SH-SY5Y (cell line): ENCODE results near the gene RBM33.

Experiments used
- GATA2 ChIP-seq: IDR thresholded peaks from 2 replicates; pipeline ENCODE4 v1.6.1; 2011; ENCODE audit warnings: mild to moderate bottlenecking, low read depth, low read length
- GATA3 ChIP-seq: IDR thresholded peaks from 2 replicates; pipeline ENCODE4 v1.6.1; 2011; ENCODE audit warnings: low read depth, mild to moderate bottlenecking, low read length, moderate library complexity

Gene RBM33

DNA sequence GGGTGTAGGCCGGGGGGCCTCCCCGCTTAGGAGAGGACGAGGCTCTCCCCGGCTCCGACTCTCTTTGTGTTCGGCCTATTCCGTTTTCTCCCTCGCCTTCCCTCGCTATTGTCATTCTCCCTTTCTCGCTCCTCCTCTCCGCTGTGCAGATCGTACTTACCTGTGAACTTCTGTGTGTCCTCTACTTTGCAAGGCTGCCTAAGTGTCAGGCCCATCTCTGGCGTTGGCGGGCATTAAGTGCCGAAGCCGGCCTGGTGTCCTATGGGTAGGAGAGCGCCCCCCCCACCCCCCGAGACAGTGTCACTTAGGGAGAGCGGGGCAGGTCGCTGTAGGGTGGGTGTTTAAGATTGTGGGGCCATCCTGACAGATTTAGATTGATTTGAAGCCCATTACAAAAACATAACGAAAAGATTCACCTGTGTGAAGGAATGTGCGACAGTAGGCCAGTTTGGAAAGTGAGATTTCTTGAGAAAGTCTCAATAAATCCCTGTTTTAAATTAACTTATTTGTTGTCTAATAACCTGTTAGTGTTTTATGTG lies 579 bp downstream of the RBM33 start:
- TF ChIP-seq GATA3 (no peak), GATA2 (no peak)

DNA sequence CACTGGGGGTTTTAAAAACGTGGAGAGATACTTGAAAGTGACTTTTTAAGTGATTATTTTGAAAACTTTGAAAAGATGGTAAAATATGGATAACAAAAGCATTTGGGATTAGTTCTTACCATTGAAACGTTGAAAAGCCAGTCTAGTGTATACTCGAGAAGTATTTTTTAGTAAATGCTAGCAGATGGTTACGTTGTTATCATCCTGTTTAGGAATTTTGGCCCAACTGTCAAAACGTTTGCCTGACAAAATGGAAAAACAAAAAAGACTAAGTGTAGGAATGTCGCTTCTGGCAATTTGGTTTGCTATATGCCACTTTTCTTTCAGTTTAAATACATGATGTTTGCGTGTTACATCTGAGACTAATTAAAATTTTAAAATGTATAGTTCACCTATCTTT lies 1.2 kb downstream of the RBM33 start:
- TF ChIP-seq GATA3 (no peak), GATA2 (no peak)

DNA sequence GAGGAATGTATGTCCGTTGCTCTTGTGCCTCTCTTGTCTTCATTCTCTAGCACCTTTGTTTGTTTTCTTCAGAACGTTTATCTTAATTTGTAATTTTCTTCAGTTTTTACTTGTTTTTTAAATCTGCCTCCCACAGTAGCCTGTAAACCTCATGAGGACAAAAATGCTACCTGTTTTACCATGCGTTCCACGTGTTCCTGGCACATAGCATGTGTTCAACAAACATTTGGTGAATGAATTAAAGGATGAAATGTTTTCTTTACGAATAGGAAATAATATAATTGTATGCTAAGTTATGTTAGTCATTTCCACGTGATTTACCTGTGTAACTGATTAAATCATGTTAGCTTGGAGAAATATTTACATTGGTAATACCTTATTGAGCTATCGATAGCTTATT lies 2.2 kb downstream of the RBM33 start:
- no peak for TF ChIP-seq GATA2
- no peak for TF ChIP-seq GATA3

DNA sequence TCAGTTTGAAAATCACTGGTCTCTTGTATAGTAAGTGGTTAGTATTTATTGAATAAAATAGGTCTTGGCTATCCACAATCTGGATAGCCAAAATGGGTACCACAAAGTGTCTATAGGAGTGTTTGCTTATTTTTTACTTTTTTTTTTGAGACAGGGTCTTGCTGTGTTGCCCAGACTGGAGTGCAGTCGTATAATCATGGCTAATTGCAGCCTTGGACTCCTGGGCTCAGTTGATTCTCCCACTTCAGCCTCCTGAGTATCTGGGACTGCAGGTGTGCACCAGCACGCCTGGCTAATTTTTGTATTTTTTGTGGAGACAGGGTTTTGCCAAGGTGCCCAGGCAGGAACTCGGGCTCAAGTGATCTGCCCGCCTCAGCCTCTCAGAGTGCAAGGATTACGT lies 2.8 kb downstream of the RBM33 start:
- TF ChIP-seq GATA2 (no peak), GATA3 (no peak)

DNA sequence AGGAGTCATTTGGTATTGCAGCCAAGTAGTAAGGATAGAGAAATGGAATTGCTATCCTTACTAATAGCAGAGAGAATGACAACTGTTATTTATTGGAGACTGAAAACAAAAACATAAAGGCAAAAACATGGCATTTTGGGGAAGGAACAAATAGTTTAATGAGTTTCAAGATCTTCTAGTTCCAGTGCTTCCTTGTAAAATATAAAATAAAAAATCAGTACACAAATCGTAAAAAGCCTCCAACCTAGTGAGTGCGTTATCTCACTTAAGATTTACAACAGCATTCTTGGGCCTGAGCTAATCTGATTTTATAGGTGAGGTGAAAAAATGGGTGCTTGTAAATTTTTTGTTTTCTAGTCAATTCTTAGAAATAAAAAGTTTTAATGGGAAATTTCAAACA lies 3.3 kb downstream of the RBM33 start:
- TF ChIP-seq GATA3 (no peak), GATA2 (no peak)

DNA sequence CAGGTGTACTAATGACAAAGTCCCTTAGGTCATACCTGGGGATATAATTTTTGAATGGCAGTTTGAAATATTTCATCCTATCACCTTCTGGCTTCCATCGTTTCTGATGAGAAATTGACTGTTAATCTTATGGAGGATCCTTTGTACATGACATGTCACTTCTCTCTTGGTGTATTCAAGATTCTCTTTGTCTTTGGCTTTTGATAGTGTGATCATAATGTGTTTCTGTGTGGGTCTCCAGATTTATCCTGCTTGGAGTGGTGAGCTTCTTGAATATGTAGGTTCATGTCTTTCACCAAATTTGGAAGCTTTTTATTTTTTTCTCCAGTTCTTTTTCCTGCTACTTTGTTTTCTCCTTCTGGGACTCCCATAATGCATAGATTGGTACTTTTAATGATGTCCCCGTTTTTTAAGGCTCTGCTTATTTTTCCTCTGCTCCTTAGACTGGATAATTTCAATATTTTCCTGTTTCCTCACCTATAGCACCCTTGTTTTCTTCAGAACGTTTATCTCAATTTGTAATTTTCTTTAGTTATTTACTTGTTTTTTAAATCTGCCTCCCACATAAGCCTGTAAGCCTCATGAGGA lies 4.4 kb downstream of the RBM33 start:
- TF ChIP-seq GATA3 (no peak), GATA2 (no peak)

DNA sequence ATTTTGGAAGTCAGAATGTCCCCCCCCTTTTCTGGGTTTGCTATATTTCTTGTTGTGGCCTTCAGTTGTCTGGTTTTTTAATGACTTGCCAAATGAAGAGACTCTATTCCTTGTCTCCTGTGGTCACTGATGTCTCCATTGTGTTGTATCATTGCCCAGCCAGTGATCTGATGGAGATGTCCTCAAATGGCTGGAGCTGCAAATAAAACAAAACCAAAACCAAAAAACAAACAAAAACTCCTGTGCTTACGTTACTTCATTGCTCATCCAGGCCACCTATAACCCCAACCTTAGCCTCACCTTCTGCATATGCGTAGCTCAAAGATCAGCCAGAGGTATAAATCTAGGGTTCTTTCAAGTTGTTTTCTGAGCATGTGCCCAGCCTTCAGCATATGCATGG lies 5.1 kb downstream of the RBM33 start:
- TF ChIP-seq GATA2 = no peak
- no peak for TF ChIP-seq GATA3

DNA sequence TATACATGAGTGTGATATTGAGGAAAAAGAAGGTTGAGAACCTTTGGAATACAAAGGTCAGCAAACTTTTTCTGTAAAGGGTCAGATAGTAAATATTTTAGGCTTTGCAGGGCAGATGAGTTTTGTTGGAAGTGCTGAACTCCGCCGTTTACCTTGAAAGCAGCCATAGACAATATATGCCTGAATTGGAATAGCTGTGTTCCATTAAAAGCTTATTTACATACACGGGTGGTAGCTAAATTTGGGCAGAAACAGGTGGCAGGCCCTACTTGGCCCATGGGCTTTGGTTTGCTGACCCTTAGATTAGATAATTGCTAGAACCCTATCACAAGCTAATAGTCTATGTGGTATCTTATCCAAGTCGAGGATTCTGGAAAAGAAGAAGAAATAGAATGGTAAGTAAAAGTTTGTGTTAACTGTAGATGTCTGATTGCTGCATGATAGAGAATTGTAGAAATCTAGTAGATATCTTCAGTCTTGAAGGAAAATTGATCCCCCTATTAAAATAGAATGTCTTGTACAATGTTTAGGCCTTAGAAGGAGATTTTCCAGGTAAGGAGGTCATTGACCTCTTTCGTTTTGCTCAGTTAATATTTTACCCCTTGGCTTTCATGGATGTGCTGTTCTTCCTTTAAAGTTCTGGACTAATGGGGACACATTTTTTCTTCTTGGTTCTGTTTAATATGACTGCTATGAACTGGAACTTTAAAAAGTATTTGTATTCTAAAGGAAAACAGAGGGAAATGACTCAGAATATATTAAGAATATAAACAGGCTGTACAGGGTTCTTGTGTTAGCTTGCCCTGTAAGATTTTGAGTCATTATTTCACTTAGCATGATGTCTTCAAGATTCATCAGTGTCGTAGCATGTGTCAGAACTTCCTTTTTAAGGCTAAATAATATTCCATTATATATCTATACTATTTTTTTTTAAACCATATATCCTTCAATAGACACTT lies 8.0 kb downstream of the RBM33 start:
- TF ChIP-seq GATA3 = no peak
- TF ChIP-seq GATA2 = no peak

DNA sequence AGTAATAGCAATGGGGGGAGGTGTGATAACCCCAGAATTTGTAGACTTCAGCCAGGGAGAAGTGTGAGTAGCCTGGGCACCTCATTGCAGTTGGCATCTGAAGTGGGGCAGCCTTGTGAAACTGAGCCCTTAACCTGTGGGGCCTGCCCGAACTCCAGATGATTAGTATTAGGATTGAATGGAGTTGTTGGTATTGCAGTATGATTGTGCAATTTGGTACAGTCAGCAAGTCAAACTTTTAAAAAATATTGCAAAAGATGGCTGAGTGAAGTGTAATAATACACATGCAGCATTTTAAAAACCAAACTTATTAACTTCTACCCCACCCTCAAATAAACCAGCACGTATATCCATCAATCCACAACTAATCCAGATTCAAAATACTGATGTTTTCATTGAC lies 9.3 kb downstream of the RBM33 start:
- no peak for TF ChIP-seq GATA2
- no peak for TF ChIP-seq GATA3

DNA sequence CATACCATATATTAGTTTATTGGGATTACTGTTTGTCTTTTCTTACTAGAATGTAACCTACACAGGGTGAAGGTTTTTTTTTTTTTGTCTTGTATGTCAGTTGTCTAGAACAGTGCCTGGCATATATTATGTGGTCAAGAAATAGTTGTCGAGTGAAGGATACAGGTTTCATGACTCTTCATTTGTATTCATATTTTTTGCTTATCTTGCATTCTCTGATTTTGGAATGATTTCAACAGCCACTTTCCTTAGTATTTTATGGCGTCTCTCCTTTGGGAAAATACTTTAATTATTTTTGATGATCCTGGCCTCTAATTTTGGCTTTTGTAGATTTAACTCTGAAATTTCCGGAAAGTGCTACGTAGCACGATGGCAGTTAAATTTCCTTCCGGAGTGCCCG lies 12.4 kb downstream of the RBM33 start:
- no peak for TF ChIP-seq GATA3
- no peak for TF ChIP-seq GATA2

DNA sequence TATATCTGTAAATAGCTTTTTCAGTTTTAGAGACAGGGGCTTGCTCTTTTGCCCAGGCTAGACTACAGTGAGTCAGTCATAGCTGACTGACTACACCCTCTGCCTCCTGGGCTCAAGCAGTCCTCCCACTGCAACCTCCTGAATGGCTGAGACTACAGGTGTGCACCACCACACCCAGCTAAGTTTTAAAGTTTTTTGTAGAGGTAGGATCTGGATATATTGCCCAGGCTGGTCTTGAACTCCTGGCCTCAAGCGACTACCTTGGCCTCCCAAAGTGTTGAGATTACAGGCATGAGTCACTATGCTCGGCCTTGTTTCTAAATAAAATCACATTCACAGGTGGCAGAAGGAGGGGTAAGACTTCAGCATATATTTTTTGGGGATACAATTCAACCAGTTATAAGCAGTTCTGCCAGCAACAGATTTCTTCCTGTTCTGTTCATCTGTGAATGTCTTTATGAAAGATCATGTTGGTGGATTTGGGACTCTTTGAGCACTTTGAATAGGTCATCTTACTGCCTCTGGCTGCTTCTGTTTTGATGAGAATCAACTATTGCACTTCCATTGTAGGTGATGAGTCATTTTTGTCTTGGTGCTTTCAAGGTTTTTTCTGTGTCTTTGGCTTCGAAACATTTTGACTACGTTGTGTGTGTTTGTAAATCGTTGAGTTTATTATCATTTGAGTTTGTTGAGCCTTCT lies 15.7 kb downstream of the RBM33 start:
- TF ChIP-seq GATA3 = no peak
- TF ChIP-seq GATA2 = no peak

DNA sequence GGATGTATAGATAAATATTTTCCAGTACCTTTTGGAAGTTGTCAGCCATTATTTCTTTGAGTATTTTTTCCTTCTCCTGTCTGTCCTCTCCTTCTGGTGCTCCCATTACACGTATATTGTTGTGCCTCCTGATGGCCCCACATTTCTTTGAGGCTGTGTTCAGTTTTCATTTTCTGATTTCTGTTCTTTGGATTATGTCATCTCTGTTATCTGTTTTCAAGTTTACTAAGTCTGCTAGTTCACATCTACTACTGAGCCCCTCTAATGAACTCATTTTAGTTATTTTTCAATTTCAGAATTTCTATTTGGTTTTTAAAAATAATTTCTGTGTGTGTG lies 16.3 kb downstream of the RBM33 start:
- no peak for TF ChIP-seq GATA3
- no peak for TF ChIP-seq GATA2

DNA sequence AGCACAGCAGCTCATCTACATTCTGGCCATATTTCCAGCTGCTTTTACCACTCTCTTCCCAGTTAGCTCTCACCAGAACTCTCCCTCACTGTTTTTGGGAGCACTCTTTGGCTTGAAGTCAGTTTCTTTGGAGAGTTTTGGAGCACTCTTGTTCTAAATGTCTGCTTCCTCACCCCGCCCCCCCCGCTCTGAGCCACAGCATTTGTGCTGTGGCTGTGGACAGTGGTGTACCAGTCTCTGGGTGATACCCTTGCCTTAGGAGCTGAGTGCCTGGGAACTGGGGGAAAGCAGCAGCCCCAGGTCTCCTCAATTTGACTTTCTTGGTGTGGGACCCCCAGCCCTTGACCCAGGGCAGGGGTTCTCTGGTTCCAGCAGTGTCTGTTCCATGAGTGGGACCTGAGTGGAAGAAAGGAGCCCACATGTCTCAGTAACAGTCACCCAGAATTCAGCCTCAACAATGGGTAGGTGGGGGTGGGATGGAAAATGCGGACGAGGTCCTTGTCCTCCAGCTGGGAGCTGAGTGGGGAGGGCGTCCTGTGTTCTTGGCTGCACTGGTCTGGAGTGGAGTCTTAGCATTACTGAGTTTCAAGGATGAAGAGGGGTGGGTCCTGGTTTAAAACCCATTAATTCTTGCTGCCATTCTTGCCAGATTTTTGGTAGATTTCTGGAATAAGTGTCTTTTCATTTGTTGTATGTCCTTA lies 18.0 kb downstream of the RBM33 start:
- no peak for TF ChIP-seq GATA3
- no peak for TF ChIP-seq GATA2

DNA sequence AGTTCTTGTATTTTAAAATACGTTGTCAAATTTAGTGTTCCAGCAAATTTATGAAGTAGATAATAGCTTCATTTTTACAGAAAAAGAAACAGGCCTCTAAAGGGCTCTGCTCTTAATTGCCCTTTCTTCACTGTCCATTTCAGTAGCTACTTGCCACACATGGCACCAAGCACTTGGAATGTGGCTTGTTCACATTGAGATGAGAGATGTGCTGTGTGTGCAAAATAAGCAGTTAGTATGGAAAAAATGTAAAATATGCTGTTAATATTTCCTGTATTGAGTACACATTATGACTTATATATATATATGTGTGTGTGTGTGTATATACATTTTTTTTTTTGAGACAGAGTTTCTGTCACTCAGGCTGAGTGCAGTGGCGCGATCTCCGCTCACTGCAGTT lies 19.5 kb downstream of the RBM33 start:
- TF ChIP-seq GATA3 (no peak), GATA2 (no peak)
